GM21367 (cell line): ENCODE data around the gene GRHL3.
"Not testable (repeated sequence)": the region's sequence is repeated elsewhere in the genome, so short reads cannot be mapped to it uniquely, and the experiment has no call there.

Source experiments
- ATAC-seq: cut with Tn5 transposase; IDR thresholded peaks from one replicate; pipeline ENCODE4 v1.9.1; 2021; ENCODE audit not compliant: unreplicated experiment

Gene GRHL3

DNA sequence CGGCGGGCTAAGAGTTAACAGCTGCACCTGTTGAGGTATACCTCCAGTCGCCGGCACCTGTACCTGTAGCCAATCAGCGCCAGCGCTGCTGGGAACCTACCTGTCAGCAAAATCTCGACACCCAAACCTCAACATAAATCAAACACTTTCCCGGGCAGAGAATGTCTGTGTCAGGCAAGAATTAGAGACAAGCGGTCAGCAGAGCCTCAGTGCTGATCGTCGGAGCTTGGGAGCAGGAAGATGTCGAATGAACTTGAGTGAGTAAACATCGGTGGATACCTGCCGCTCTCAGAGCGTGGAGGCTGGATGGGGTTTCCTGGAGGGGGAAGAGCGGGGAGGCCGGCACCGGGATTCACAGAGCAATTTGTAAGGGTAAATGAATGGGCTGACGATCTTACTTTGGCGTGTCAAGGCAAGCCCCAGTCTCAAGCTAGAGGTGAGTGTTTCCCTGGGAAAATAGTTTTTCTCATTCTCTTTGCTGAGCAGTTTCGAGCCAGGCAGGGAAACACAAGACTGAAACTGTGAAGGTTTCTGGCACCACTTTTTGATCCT lies at the start of gene GRHL3:
Gene GRHL3 (plus strand): TSS at position 46 of the 552 bp plus-strand sequence. CDS start 195 bp downstream, at position 241.
- ATAC-seq = no peak

DNA sequence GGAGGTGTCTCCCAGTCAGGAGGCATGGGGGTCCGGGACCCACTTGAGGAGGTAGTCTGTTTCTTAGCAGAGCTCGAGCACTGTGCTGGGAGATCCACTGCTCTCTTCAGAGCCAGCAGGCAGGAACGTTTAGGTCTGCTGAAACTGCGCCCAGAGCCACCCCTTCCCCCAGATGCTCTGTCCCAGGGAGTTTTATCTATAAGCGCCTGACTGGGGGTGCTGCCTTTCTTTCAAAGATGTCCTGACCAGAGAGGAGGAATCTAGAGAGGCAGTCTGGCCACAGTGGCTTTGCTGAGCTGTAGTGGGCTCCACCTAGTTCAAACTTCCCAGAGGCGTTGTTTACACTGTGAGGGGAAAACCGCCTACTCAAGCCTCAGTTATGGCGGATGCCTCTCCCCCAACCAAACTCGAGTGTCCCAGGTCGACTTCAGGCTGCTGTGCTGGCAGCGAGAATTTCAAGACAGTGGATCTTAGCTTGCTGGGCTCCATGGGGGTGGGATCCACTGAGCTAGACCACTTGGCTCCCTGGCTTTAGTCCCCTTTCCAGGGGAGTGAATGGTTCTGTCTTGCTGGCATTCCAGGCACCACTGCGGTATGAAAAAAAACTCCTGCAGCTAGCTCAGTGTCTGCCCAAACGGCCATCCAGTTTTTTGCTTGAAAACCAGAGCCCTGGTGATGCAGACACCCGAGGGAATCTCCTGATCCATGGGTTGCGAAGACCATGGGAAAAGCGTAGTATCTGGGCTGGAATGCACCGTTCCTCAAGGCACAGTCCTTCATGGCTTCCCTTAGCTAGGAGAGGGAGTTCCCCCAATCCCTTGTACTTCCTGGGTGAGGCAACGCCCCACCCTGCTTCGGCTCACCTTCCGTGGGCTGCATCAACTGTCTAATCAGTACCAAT lies 44.7 kb upstream of the GRHL3 start:
- ATAC-seq = not testable (repeated sequence)

DNA sequence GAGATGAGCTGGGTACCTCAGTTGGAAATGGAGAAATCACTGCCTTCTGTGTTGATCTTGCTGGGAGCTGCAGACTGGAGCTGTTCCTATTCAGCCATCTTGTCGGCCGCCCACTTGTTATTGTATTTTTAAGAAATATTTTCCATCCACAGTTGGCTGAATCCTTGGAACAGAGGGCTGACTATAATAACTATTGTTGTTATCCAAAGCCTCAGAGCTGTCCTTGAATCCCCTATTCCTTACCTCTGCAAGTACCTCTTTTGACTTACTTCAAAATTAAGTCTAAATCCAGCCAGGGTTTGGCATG lies 44.1 kb upstream of the GRHL3 start:
- no peak for ATAC-seq

DNA sequence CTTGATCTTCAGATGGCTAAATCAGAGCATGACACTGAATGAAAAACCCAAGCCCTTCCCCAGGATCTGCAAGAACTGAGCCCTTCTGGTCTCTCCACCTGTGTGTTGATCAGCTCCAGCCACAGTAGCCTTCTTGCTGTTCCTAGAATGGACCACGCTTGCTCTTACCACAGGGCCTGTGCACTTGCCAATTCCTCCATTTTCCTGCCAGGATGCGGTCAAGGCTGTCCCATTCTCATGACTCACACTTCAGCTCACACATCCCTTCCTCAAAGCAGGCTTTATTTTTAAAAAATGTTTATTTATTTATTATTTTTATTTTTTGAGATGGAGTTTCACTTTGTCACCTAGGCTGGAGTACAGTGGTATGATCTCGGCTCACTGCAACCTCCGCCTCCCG lies 43.6 kb upstream of the GRHL3 start:
- no peak for ATAC-seq

DNA sequence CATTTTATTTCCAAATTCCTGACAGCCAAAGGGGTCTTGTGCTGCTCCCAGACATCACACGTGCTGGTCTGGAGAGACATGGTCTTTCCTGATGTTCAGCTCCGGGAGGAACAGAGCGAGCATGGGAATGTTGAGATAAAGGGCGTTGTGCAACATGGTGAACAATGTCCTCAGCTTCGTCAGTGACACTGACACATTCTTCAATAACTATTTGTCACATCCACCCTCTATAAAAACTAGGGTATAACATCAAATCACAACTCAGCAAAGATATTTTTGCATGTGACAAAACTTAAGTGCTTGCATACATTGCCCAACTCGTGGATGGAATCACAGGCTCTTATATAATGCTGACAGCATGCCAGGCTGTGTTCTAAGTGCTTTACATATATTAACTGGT lies 42.4 kb upstream of the GRHL3 start:
- ATAC-seq = no peak

DNA sequence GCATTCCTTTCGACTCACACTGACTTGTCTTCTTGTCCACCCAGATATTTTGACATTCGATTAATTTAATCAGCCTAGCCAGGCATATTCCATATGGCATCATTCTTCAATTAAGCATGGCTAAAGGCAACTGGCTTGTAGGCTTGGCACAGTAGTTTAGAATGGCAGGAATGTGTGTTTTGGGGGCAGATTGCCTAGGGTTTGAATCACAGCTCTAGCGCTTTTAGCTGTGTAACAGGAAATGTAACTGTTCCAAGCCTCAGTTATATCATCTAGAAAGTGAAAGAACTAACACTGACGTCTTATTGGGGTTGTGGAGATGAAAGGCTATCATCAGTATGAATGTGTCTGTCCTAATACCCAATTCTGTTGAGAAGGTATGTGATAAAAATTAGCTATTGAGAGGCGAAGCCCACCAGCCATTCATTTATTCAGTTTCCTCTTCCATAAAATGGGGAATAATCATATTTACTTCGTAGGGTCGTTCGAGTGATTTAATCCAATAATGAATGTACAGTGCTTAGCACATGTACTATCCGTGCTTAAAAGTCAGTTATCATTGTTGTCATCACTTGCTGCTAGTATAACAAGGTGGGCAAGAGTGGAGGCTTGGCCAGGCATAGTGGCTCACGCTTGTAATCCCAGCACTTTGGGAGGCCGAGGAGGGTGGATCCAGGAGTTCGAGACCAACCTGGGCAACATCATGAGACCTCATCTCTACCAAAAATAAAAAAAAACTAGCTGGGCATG lies 41.6 kb upstream of the GRHL3 start:
- no peak for ATAC-seq

DNA sequence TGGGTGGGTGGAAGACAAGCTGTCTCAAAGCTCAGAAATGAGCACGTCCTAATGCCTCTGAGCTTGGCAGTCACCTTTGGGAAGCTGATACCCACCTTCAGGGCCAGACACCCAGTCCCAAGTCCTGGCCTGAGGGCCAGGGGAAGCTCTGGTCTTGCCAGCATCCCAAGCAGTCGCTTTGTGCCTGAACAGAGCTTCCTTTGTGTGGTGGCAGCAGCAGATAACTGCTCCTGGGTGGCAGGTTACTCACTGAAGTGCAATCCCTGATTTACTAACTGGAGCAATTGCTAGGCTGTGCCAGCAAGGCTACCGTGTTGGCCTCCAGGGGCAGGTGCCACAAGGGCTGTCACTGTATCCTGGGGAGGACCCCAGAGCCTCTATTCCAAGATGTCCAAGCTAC lies 40.4 kb upstream of the GRHL3 start:
- no peak for ATAC-seq

DNA sequence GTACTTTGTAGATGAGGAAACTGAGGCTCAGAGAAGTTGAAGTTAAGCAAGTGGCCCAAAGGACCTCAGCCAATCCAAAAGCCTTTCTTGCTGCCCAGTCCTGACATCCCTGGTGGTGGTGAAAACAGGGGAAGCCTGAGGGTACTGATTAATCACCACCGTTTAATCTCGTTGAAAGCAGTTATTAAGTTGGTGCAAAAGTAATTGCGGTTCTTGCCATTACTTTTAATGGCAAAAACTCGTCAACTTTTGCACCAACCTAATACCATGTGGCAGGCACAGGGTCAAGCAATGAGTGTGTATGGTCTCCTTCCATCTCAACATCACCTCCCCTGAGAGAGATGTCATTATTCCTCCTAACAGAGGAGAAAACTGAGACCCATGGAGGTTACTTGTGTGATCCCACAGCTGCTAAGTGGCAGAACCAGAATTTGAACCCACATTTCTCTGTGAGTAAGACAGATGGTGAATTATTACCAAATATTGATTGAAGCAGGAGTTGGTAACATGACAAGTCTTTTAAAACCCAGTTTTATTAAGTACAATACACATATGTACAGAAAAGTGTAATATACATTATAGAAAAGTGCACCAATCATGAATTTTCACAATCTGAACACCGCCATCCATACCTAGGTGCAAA lies 39.4 kb upstream of the GRHL3 start:
- ATAC-seq = no peak

DNA sequence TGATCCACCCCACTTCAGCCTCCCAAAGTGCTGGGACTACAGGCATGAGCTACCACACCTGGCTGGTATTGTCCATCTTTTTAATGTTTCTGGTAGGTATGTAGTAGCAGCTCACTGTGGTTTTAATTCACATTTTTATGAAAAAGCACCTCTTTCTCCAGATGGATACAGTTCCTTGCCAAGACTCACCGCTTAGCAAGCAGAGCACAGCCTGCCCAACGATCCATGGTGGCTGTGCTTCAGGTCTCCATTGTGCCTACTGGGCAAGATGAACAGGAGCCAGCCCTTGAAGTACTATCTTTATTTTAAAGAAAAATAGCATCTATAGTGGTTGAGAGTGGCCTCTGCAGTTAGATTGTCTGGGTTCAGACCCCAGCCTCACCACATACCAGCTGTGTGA lies 37.6 kb upstream of the GRHL3 start:
- no peak for ATAC-seq

DNA sequence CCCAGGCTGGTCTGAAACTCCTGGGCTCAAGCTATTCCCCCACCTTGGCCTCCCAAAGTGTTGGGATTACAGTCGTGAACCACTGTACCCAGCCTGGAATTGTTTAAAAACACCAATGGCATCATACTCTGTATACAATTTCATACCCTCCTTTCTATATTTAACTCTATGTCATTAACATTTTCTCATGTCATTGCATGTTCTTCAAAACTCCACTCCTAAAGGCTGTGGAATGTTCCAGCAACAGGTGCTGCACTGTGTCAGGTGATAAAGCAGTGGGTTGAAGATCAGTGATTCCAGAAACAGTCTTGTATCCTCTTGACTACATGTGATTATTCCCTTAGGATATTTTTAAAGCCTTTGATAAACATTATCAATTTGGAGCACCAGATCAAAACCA lies 36.7 kb upstream of the GRHL3 start:
- no peak for ATAC-seq

DNA sequence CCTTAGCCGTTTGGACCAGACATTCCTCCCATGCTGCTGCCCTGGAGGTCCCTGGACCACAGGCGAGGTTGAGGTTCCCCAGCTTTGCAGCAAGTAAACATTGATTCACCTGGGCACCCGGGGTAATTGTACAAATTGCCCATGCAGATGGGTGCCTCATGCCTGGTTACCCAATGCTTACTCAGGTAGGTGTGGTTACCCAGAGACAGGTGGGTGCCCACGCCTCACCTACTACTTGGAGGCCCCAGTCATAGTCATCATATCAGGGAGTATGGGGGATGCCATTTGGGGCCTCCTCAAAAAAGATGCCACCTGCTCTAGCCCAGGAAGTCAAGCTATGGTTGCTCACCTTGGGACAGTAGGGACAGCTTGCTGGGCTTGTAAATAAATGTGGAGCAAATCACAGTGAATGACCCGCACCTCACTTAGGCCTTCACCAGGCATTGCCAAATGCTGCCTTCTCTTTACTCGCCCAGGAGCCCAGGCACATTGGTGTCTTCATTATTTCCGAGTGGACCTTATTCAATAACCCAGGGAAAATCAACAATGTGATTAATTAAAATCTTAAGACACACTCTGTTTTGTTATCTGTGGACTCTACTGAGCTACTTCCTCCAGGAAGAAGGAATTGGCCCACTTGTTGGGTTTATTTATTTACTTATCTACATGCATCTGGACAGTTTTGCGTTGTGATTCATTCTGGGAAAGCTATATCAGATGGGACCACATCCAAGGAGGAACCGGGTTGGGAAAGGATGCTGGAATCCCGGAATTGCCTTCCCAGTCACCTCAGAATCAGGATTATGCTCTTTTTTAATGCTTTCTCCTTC lies 35.6 kb upstream of the GRHL3 start:
- ATAC-seq = no peak

DNA sequence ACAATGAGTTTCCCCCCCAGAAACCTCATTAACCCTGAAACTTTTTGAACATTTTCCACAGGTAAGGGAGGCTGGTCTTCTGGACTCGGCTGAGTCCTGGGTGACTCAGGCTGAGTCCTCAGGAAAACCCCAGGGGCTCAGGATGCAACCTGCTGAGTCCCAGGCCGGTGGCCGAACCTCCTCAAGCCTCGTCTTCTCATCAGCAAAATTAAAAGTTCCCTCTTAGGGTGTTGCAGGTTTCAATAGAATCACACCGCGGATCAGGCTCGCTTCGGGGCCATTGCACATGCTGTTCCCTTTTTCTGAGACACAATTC lies 35.0 kb upstream of the GRHL3 start:
- ATAC-seq = no peak

DNA sequence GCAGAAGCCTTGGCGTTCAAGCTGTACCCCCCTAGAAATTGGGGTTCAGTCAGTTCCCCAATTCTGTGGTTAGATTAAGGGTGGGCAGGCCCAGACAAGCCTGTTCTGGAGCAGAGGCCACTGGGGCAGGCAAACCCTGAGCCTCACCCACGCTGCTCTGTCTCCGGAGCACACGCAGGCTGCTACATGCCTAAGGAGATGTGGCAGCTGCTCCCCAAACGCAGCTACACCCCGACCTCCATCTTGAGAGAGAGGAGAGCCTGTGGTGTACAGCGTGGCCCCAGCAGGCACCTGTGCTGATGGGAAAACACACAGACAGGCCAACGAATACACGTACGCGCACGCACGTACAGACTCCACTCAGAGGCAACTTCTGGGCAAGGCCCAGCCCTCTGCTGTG lies 33.9 kb upstream of the GRHL3 start:
- no peak for ATAC-seq

DNA sequence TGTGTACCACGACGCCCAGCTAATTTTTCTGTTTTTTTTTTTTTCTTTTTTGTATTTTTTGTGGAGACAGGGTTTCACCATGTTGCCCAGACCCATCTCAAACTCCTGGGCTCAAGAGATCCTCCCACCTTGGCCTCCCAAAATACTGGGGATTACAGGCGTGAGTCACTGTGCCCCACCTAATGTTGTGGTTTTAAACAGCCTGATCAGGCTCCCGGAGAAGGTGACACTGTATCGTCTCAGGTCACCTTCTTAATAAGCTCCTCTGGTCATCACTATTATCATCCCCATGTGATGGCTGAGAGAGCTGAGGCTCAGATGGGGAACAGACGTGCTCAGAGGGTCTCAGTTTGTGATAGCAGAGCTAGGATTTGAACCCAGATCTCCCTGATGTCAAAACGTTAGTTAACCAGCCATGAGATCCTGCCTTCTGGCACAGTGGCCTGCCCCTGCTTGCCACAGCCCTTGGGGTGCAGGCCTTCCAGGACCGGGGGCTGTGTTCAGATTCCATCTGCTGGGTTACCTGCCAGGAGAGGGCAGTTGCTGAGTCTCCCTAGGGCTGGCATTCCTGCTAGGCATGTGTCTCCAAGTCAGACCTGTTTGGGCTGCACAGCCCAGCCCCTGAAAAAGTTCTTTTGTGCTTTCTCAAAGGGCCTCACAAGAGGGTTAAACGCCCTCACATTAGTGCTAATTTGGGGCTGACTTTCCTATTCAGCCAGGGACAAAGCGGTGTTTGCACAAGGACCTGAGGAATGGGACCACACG lies 32.7 kb upstream of the GRHL3 start:
- ATAC-seq = no peak

DNA sequence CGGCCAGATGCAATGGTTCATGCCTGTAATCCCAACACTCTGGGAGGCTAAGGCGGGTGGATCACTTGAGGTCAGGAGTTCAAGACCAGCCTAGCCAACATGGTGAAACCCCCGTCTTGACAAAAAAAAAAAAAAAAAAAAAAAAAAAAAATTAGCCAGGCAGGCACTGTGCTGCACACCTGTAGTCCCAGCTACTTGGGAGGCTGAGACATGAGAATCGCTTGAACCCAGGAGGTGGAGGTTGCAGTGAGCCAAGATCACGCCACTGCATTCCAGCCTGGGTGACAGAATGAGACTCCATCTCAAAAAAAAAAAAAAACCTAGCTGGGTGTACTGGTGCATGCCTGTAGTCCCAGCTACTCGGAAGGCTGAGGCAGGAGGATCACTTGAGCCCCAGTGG lies 31.4 kb upstream of the GRHL3 start:
- ATAC-seq = not testable (repeated sequence)

DNA sequence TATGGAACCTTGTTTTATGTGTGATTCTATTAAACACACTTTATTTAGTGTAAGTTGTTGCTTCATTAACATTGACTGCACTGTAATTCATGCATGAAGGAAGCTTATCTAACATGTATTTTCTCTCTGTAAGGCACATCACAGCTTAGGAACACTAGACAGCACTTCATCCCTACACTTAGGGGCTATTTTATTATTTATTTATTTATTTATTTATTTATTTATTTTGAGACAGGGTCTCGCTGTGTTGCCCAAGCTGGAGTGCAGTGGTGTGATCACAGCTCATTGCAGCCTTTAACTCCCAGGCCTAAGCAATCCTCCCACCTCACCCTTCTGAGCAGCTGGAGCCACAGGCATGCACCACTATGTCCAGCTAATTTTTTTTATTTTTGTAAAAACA lies 30.7 kb upstream of the GRHL3 start:
- no peak for ATAC-seq

DNA sequence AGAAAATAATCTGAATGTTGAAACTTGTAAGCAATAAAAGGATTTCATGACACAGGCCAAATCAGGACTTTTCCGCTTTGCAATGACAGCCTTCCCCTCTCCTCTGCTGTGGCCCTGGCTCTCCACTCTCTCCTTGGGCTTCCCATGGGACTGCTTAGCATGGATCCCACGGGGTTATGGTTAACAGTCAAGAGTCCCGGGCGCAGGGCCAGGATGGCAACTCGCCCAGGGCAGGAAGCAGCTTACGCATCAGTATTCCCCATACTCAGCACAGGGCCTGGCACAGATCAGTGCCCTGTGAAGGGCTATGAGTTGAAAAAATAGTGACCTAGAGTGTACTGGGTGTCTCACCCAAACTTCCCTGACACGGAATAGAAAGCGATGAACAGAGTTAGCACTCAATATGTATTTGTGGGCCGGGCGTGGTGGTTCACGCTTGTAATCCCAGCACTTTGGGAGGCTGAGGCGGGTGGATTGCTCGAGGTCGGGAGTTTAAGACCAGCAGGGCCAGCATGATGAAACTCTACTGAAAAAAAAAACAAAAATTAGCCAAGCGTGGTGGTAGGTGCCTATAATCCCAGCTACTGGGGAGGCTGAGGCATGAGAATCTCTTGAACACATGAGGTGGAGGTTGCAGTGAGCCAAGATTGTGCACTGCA lies 29.1 kb upstream of the GRHL3 start:
- ATAC-seq = no peak

DNA sequence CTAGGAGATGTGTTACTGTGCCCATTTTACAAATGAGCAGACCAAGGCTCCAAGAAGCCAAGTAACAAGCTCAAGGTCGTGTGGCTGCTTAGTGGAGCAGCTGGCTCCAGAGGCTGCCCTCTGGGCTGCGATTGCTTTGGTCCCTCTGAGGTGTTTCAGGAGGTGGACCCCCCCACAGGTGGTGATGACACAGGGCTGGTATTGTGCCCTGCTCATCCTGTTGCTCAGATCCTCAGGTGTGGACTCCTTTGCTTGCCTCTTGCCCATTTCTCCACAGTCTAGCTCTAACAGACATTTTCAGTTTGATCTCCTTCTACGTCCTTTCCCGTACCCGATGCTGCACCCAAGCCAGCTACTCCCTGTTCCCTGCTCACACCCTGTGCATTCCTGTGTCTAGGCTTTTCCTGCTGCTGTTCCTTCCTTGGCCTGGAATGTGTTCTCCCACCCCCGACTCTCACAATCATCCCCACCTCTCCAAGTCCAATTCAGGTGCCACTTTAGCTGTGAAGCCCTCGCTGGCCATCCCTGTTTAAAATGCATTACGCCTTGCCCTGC lies 28.1 kb upstream of the GRHL3 start:
- no peak for ATAC-seq

DNA sequence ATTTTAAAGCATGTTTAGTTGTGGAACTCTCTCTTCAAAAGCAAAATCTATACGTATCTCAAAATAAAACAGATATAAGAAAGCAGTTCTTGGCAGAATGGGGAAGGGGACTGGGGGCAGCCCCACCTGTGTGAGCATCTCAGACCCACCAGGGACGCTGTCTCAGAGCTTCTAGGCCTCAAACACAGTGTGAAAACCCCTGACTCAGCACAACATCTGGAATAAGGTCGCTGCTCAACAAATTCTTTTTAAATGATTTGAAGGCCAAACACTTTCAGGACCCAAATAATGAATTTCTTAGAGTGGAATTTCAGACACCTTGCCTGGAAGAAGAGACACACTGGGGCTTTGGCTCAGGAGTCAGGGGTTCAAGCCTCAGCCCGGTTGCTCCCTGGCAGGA lies 27.1 kb upstream of the GRHL3 start:
- no peak for ATAC-seq
